DOHH2 (cell line): ENCODE results near the gene TENT4A.

Source experiments
- H3F3A ChIP-seq: fragments of 200-600 bp; sonication (generic), shearing (Covaris generic); 2 replicates; pipeline ENCODE4 v1.6.0; 2016; ENCODE audit warnings: antibody characterized with exemption, mild to moderate bottlenecking; ENCODE audit not compliant: control insufficient read depth, insufficient read depth
- H3K27ac ChIP-seq: fragments of 200-600 bp; sonication (generic); 2 replicates; pipeline ENCODE4 v1.5.1; 2014; ENCODE audit warnings: low read depth, mild to moderate bottlenecking, low read length, moderate library complexity
- H3K27me3 ChIP-seq: fragments of 200-600 bp; sonication (generic); 2 replicates; pipeline ENCODE4 v1.6.1; 2014; ENCODE audit warnings: mild to moderate bottlenecking, low read length, mixed read lengths; ENCODE audit not compliant: control insufficient read depth
- H3K36me3 ChIP-seq: fragments of 200-600 bp; sonication (generic); 2 replicates; pipeline ENCODE4 v1.6.1; 2014; ENCODE audit warnings: mild to moderate bottlenecking, low read length, moderate library complexity, mixed read lengths; ENCODE audit not compliant: control insufficient read depth
- H3K4me1 ChIP-seq: fragments of 200-600 bp; sonication (generic); 2 replicates; pipeline ENCODE4 v1.6.1; 2014; ENCODE audit warnings: mild to moderate bottlenecking, low read length, mixed read lengths; ENCODE audit not compliant: control insufficient read depth
- H3K4me2 ChIP-seq: fragments of 200-600 bp; sonication (generic); 2 replicates; pipeline ENCODE4 v1.6.0; 2014; ENCODE audit warnings: mild to moderate bottlenecking, low read length, moderate library complexity
- H3K4me3 ChIP-seq: fragments of 200-600 bp; sonication (generic); 2 replicates; pipeline ENCODE4 v1.5.1; 2014; ENCODE audit warnings: mild to moderate bottlenecking, low read length, mixed read lengths
- H3K79me2 ChIP-seq: fragments of 200-600 bp; sonication (generic); 2 replicates; pipeline ENCODE4 v1.6.1; 2014; ENCODE audit warnings: mild to moderate bottlenecking, low read length, mixed read lengths; ENCODE audit not compliant: control insufficient read depth
- H3K9me2 ChIP-seq: fragments of 200-600 bp; sonication (generic); replicated peaks from 2 replicates; pipeline ENCODE4 v1.6.1; 2014; ENCODE audit warnings: mild to moderate bottlenecking, low read length, mixed read lengths; ENCODE audit not compliant: control insufficient read depth
- H3K9me3 ChIP-seq: fragments of 200-600 bp; sonication (generic); 2 replicates; pipeline ENCODE4 v1.6.1; 2014; ENCODE audit warnings: antibody characterized with exemption, low read length, mixed read lengths; ENCODE audit not compliant: control insufficient read depth, insufficient read depth
- H4K20me1 ChIP-seq: fragments of 200-600 bp; sonication (generic); 2 replicates; pipeline ENCODE4 v1.6.0; 2014; ENCODE audit warnings: low read depth, mild to moderate bottlenecking, antibody characterized with exemption, low read length, moderate library complexity; ENCODE audit not compliant: control insufficient read depth, insufficient read depth
- CTCF ChIP-seq: fragments of 200-600 bp; sonication (generic); IDR thresholded peaks from one replicate; pipeline ENCODE4 v1.5.1; 2014; ENCODE audit warnings: antibody characterized with exemption, mild to moderate bottlenecking, low read depth, low read length; ENCODE audit not compliant: poor library complexity, severe bottlenecking
- EZH2phosphoT487 ChIP-seq: fragments of 200-600 bp; sonication (generic); IDR thresholded peaks from 2 replicates; pipeline ENCODE4 v1.6.1; 2017; ENCODE audit warnings: borderline replicate concordance, mild to moderate bottlenecking, antibody characterized with exemption, low read length, moderate library complexity, mixed read lengths

Gene TENT4A

DNA sequence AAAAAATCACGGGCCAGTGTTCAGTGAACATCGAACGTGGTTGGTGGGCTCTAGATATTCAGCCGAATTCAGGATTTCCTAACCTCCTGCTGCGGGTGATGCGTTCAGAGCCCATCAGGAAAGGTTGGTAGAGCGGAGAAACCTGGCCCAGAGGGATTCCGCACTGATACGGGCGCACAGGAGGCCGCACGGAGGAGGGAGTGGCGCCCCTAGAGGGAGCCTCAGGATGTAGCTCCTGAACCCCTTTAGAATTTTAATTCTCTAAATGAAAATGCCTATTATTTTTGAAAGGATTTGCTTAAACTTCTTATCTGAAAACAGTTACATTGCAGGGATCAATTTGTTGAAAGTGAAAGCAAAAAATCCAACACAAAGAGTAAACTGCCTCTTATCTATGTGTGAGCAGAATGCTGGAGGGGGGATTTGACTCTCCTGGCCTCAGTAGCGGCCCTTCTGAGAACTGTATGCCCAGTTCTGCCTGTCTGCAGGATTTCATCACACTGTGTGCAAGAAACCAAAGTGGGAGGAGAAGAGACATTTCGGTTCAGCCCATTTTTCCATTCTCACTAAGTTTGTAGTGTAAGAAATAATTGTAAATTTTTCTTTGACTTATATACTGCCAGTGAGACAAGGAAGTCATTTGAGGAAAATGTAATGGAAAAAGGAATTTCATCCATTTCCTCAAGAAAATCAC lies 75.9 kb downstream of the TENT4A start:
- no peaks in the 10 kb centered on the region; the same call in 1 of the 2 replicates for H3K27me3 ChIP-seq
- TF ChIP-seq EZH2phosphoT487 (no peak), CTCF (no peak)
- H3K9me3 ChIP-seq = no peaks in the 10 kb centered on the region
- H3K4me3 ChIP-seq = no peak overlapping the region
- no peaks in the 10 kb centered on the region for H3K4me1 ChIP-seq
- no peaks in the 10 kb centered on the region for H3K36me3 ChIP-seq
- H3K27ac ChIP-seq = no peak overlapping the region
- no peak overlapping the region for H3K4me2 ChIP-seq
- H3K9me2 ChIP-seq = no peaks in the 10 kb centered on the region
- H4K20me1 ChIP-seq = no peaks in the 10 kb centered on the region
- H3K79me2 ChIP-seq = no peaks in the 10 kb centered on the region
- H3F3A ChIP-seq = no peaks in the 10 kb centered on the region

DNA sequence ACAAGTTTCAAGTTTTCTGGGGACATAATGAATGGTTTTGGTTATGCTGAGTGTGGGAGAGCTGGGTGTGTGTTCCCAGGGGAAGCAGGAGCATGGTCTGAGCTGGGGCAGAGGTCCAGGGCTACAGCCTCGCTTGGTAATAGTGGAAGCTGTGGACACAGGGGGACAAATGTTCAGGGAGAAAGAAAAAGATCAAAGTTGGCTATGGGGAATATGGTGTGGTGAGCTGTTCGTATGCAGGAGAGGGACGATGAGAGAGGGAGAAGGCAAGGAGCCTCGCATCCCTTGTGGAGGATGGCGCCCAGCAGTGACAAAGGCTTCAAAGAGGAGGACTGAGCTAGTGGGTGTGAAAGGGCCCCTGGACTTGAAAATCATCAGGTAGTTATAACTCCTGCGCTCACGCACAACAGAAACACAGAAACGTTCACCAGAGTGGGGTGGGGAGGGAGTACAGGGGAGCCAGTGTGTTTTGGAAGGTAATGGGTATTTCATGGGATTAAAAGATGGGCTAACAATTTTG lies 77.2 kb downstream of the TENT4A start:
- no peaks in the 10 kb centered on the region for H3K79me2 ChIP-seq
- no peaks in the 10 kb centered on the region for H3K9me2 ChIP-seq
- H3K36me3 ChIP-seq = no peaks in the 10 kb centered on the region
- no peak overlapping the region for H3K4me2 ChIP-seq
- H3K9me3 ChIP-seq = no peaks in the 10 kb centered on the region
- H3K4me3 ChIP-seq = no peak overlapping the region
- no peaks in the 10 kb centered on the region for H3F3A ChIP-seq
- no peaks in the 10 kb centered on the region for H3K4me1 ChIP-seq
- TF ChIP-seq CTCF = no peak
- TF ChIP-seq EZH2phosphoT487 = no peak
- H3K27me3 ChIP-seq = no peaks in the 10 kb centered on the region; the same call in 1 of the 2 replicates
- no peak overlapping the region for H3K27ac ChIP-seq
- no peaks in the 10 kb centered on the region for H4K20me1 ChIP-seq

DNA sequence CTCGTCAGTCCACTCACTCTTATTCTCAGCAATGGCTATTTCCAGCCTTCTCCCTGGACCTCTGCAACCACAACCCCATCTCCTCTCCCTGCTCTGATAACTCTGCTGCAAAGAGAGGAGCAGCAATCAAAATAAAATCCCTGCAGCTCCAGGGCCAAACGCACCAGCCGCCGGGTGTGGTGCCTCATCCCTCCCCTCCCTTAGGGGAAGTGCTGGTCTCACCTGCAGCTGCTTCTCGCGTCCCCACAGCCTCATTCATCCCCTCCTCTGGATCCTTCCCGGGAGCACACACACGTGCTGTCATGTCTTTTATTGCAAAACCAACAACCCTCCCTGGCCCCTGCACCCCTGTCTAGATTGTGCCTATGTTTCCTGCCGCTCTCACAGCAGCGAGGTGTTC lies 77.8 kb downstream of the TENT4A start:
- Histone ChIP-seq H3K79me2 (no peaks in the 10 kb centered on the region), H3K4me1 (no peaks in the 10 kb centered on the region), H3K4me3 (no peak overlapping the region), H3F3A (no peaks in the 10 kb centered on the region), H3K36me3 (no peaks in the 10 kb centered on the region), H4K20me1 (no peaks in the 10 kb centered on the region), H3K27me3 (no peaks in the 10 kb centered on the region; the same call in 1 of the 2 replicates), H3K4me2 (no peak overlapping the region), H3K27ac (no peak overlapping the region), H3K9me2 (no peaks in the 10 kb centered on the region), H3K9me3 (no peaks in the 10 kb centered on the region)
- TF ChIP-seq CTCF = no peak
- no peak for TF ChIP-seq EZH2phosphoT487
